ENCODE results near the gene AUTS2.

The AUTS2 gene

GRCh38 chr7:70178787-70179186 lies 580.5 kb downstream of the AUTS2 start:
- TF ChIP-seq GABPA (IDR thresholded peaks at IDR 0.05; ENCODE audit: low read depth) (no peak), CTCF (IDR thresholded peaks at IDR 0.05; ENCODE audit: insufficient read depth, low read length) (no peak), POLR2AphosphoS5 (IDR thresholded peaks at IDR 0.05; ENCODE audit: low read depth) (no peak), REST (IDR thresholded peaks at IDR 0.05; ENCODE audit: insufficient replicate concordance, low read depth) (no peak), SPI1 (IDR thresholded peaks at IDR 0.05; ENCODE audit: borderline replicate concordance, low read depth) (no peak)
- DNase-seq (ENCODE audit: low read depth in 1 of 2, low spot score in 1 of 2): no peak
- no peak overlapping the region for H3K27ac ChIP-seq (replicated peaks)
- no peak overlapping the region for H3K4me3 ChIP-seq (replicated peaks; ENCODE audit: insufficient read depth, low read length)
- H3K27me3 ChIP-seq (ENCODE audit: insufficient read depth, poor library complexity, severe bottlenecking): no peaks in the 10 kb centered on the region

GRCh38 chr7:70182521-70182920 lies 584.2 kb downstream of the AUTS2 start:
- TF ChIP-seq POLR2AphosphoS5 (IDR thresholded peaks at IDR 0.05; ENCODE audit: low read depth) (no peak), SPI1 (IDR thresholded peaks at IDR 0.05; ENCODE audit: borderline replicate concordance, low read depth) (no peak), GABPA (IDR thresholded peaks at IDR 0.05; ENCODE audit: low read depth) (no peak), REST (IDR thresholded peaks at IDR 0.05; ENCODE audit: insufficient replicate concordance, low read depth) (no peak)
- no peak for DNase-seq (ENCODE audit: low read depth in 1 of 2, low spot score in 1 of 2)
- H3K4me3 ChIP-seq (replicated peaks; ENCODE audit: insufficient read depth, low read length): no peak overlapping the region
- H3K27me3 ChIP-seq (ENCODE audit: insufficient read depth, poor library complexity, severe bottlenecking): no peaks in the 10 kb centered on the region
- H3K27ac ChIP-seq (replicated peaks): no peak overlapping the region

GRCh38 chr7:70183278-70183677 lies 585.0 kb downstream of the AUTS2 start:
- DNase-seq (ENCODE audit: low read depth in 1 of 2, low spot score in 1 of 2): no peak
- Histone ChIP-seq H3K27me3 (ENCODE audit: insufficient read depth, poor library complexity, severe bottlenecking) (no peaks in the 10 kb centered on the region), H3K4me3 (replicated peaks; ENCODE audit: insufficient read depth, low read length) (no peak overlapping the region), H3K27ac (replicated peaks) (no peak overlapping the region)
- TF ChIP-seq GABPA (IDR thresholded peaks at IDR 0.05; ENCODE audit: low read depth): no peak
- no peak for TF ChIP-seq POLR2AphosphoS5 (IDR thresholded peaks at IDR 0.05; ENCODE audit: low read depth)
- no peak for TF ChIP-seq CTCF (IDR thresholded peaks at IDR 0.05; ENCODE audit: insufficient read depth, low read length)
- no peak for TF ChIP-seq SPI1 (IDR thresholded peaks at IDR 0.05; ENCODE audit: borderline replicate concordance, low read depth)
- no peak for TF ChIP-seq REST (IDR thresholded peaks at IDR 0.05; ENCODE audit: insufficient replicate concordance, low read depth)

Measured in HL-60 (cell line).